Neutrophil (primary cell): ENCODE results near the gene EVL.

Experiments
- H3K27ac ChIP-seq: fragments of 200-600 bp; sonication (generic); 2 replicates; pipeline ENCODE4 v1.5.1; 2016; ENCODE audit warnings: mild to moderate bottlenecking, moderate library complexity
- H3K27me3 ChIP-seq: fragments of 200-600 bp; sonication (generic); 2 replicates; pipeline ENCODE4 v1.6.0; 2016; ENCODE audit warnings: mild to moderate bottlenecking
- H3K36me3 ChIP-seq: fragments of 200-600 bp; sonication (generic); 2 replicates; pipeline ENCODE4 v1.5.1; 2017
- H3K4me1 ChIP-seq, 2 experiments: fragments of 200-600 bp in 1 of 2; sonication (generic) in 1 of 2; 1 replicate in 1 of 2; 2 replicates in 1 of 2; pipeline versions ENCODE4 v1.5.1 to v1.6.1; 2013 to 2016; ENCODE audit warnings: low read depth in 1 of 2, low read length in 1 of 2, mild to moderate bottlenecking in 1 of 2, moderate library complexity in 1 of 2; ENCODE audit not compliant: control insufficient read depth in 1 of 2, insufficient read depth in 1 of 2
- H3K4me3 ChIP-seq, 2 experiments: fragments of 200-600 bp in 1 of 2; sonication (generic) in 1 of 2; 1 replicate in 1 of 2; 2 replicates in 1 of 2; pipeline ENCODE4 v1.5.1; 2013 to 2016; ENCODE audit warnings: low read depth in 1 of 2, low read length in 1 of 2, mild to moderate bottlenecking in 1 of 2, moderate library complexity in 1 of 2
- H3K9me3 ChIP-seq: fragments of 200-600 bp; sonication (generic); 2 replicates; pipeline ENCODE4 v1.5.1; 2016
- TF ChIP-seq, protein P1 (sequence below): fragments of 200-600 bp; sonication (generic); IDR thresholded peaks from 2 replicates; pipeline ENCODE4 v1.5.1; 2016; ENCODE audit warnings: antibody characterized with exemption

Gene EVL

GRCh38 chr14:100146531-100147091, 81.4 kb downstream of the EVL start:
- Histone ChIP-seq H3K9me3 (no peaks in the 10 kb centered on the region), H3K27ac (no peak overlapping the region), H3K4me1 (peaks cover 10 to 15% of the 10 kb centered on the region in 2 experiments), H3K36me3 (no peaks in the 10 kb centered on the region), H3K27me3 (no peaks in the 10 kb centered on the region), H3K4me3 (peak overlapping the region; percentile 35 to 47)
- TF ChIP-seq, protein P1, sequence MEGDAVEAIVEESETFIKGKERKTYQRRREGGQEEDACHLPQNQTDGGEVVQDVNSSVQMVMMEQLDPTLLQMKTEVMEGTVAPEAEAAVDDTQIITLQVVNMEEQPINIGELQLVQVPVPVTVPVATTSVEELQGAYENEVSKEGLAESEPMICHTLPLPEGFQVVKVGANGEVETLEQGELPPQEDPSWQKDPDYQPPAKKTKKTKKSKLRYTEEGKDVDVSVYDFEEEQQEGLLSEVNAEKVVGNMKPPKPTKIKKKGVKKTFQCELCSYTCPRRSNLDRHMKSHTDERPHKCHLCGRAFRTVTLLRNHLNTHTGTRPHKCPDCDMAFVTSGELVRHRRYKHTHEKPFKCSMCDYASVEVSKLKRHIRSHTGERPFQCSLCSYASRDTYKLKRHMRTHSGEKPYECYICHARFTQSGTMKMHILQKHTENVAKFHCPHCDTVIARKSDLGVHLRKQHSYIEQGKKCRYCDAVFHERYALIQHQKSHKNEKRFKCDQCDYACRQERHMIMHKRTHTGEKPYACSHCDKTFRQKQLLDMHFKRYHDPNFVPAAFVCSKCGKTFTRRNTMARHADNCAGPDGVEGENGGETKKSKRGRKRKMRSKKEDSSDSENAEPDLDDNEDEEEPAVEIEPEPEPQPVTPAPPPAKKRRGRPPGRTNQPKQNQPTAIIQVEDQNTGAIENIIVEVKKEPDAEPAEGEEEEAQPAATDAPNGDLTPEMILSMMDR: no peak

GRCh38 chr14:100147181-100147631, 82.0 kb downstream of the EVL start:
- Histone ChIP-seq H3K27ac (no peak overlapping the region), H3K4me3 (peak overlapping the region; percentile 35 to 47)

GRCh38 chr14:100147691-100148464, 82.7 kb downstream of the EVL start:
- Histone ChIP-seq H3K27me3 (no peaks in the 10 kb centered on the region), H3K36me3 (no peaks in the 10 kb centered on the region), H3K9me3 (no peaks in the 10 kb centered on the region), H3K4me3 (no peak overlapping the region), H3K4me1 (peaks cover 10 to 15% of the 10 kb centered on the region in 2 experiments), H3K27ac (no peak overlapping the region)
- TF ChIP-seq, protein P1: no peak

More at GRCh38 chr14:100147181-100147631, 82.0 kb downstream of the EVL start:
- H3K27me3 ChIP-seq: no peaks in the 10 kb centered on the region
- H3K9me3 ChIP-seq: no peaks in the 10 kb centered on the region
- TF ChIP-seq, protein P1: no peak
- H3K4me1 ChIP-seq: peaks cover 10 to 15% of the 10 kb centered on the region in 2 experiments
- no peaks in the 10 kb centered on the region for H3K36me3 ChIP-seq

- Histone ChIP-seq H3K27me3 (no peaks in the 10 kb centered on the region), H3K4me1 (peaks cover 10 to 15% of the 10 kb centered on the region in 2 experiments), H3K4me3 (no peak overlapping the region), H3K9me3 (no peaks in the 10 kb centered on the region), H3K36me3 (no peaks in the 10 kb centered on the region), H3K27ac (no peak overlapping the region)
- TF ChIP-seq, protein P1: no peak
These were observed 83.9 kb downstream of the EVL start for GRCh38 chr14:100148837-100149731.

GRCh38 chr14:100149851-100150611, 84.8 kb downstream of the EVL start:
- H3K27ac ChIP-seq: no peak overlapping the region
- H3K36me3 ChIP-seq: no peaks in the 10 kb centered on the region
- peaks cover 10 to 15% of the 10 kb centered on the region in 2 experiments for H3K4me1 ChIP-seq
- TF ChIP-seq, protein P1: no peak
- no peaks in the 10 kb centered on the region for H3K27me3 ChIP-seq
- no peak overlapping the region for H3K4me3 ChIP-seq
- H3K9me3 ChIP-seq: peaks cover 9% of the 10 kb centered on the region
